Osteocyte (in vitro differentiated cells): ENCODE measurements around the gene UMODL1. TPM values are rescaled to one million over a fixed set of nuclear protein-coding genes. Genes with fewer than 3 reads are reported as not detected.

Source experiments
- DNase-seq: peaks from one replicate; pipeline ENCODE4 v3.0.0; 2021; ENCODE audit warnings: mixed read lengths; ENCODE audit not compliant: unreplicated experiment; ENCODE audit errors: extremely low spot score
- H3K27ac Mint-ChIP-seq: one replicate; pipeline ENCODE4 v1.8.0; 2021; ENCODE audit warnings: mild to moderate bottlenecking, mixed read lengths; ENCODE audit not compliant: unreplicated experiment
- H3K27me3 Mint-ChIP-seq: one replicate; pipeline ENCODE4 v1.8.0; 2021; ENCODE audit warnings: mixed read lengths; ENCODE audit not compliant: unreplicated experiment
- H3K36me3 Mint-ChIP-seq: one replicate; pipeline ENCODE4 v1.8.0; 2021; ENCODE audit warnings: mixed read lengths; ENCODE audit not compliant: unreplicated experiment
- H3K4me1 Mint-ChIP-seq: one replicate; pipeline ENCODE4 v1.8.0; 2021; ENCODE audit warnings: mixed read lengths; ENCODE audit not compliant: unreplicated experiment
- H3K4me3 Mint-ChIP-seq: one replicate; pipeline ENCODE4 v1.8.0; 2021; ENCODE audit warnings: mild to moderate bottlenecking, moderate library complexity, mixed read lengths; ENCODE audit not compliant: unreplicated experiment
- H3K9me3 Mint-ChIP-seq: one replicate; pipeline ENCODE4 v1.8.0; 2021; ENCODE audit warnings: mixed read lengths; ENCODE audit not compliant: unreplicated experiment
- total RNA-seq: library from RNA; stranded (reverse); gene quantifications from 2 replicates; pipeline ENCODE4 v1.2.1, GENCODE V29; 2021
- TF ChIP-seq, protein P1 (sequence below): fragments of 200-600 bp; sonication (generic); IDR thresholded peaks from 2 replicates; pipeline ENCODE4 v1.5.0; 2021; ENCODE audit warnings: antibody characterized with exemption, mild to moderate bottlenecking, moderate library complexity

Gene UMODL1
- total RNA-seq, 1 donor from 2014 or later = not detected

DNA sequence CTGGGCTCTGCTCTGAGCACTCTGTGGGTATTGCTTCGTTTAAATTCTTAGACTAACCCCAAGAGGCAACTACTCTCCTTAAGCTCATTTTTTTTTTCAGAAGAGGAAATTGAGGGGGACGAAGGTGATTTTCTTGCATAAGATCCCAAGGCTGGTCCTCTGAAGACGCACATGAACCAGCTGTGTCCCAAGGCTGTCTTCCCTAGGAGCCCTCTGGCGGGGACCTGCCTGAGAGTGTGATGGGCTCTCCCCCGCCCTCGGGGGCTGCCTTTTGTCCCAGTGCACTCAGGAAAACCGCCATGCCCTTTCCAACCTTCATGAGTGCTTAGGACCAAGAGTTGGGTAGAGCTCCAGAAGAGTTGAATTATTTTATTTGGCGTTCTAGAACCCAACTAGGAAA, 21.7 kb downstream of the UMODL1 start:
- DNase-seq = no peak
- no peaks in the 10 kb centered on the region for H3K27me3 Mint-ChIP-seq
- peaks cover 24% of the 10 kb centered on the region for H3K4me1 Mint-ChIP-seq
- TF ChIP-seq, protein P1, sequence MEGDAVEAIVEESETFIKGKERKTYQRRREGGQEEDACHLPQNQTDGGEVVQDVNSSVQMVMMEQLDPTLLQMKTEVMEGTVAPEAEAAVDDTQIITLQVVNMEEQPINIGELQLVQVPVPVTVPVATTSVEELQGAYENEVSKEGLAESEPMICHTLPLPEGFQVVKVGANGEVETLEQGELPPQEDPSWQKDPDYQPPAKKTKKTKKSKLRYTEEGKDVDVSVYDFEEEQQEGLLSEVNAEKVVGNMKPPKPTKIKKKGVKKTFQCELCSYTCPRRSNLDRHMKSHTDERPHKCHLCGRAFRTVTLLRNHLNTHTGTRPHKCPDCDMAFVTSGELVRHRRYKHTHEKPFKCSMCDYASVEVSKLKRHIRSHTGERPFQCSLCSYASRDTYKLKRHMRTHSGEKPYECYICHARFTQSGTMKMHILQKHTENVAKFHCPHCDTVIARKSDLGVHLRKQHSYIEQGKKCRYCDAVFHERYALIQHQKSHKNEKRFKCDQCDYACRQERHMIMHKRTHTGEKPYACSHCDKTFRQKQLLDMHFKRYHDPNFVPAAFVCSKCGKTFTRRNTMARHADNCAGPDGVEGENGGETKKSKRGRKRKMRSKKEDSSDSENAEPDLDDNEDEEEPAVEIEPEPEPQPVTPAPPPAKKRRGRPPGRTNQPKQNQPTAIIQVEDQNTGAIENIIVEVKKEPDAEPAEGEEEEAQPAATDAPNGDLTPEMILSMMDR = no peak
- H3K36me3 Mint-ChIP-seq = peaks cover 3% of the 10 kb centered on the region
- H3K27ac Mint-ChIP-seq = no peak overlapping the region
- H3K9me3 Mint-ChIP-seq = peaks cover 3% of the 10 kb centered on the region
- no peak overlapping the region for H3K4me3 Mint-ChIP-seq

DNA sequence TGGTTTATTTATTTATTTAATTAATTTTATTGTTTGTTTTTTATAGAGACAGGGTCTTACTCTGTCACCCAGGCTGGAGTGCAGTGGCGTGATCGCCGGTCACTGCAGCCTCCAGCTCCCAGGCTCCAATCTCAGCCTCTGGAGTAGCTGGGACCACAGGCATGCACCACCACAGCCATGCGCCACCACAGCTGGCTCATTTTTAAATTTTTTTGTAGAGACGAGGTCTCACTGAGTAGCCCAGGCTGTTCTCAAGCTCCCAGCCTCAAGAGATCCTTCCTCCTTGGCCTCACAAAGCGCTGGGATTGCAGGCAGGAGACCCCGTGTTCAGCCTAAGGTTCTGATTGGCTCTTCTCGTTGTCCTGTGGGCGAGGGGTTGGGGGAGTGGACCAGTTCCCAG, 22.1 kb downstream of the UMODL1 start:
- no peak overlapping the region for H3K27ac Mint-ChIP-seq
- peaks cover 28% of the 10 kb centered on the region for H3K4me1 Mint-ChIP-seq
- H3K36me3 Mint-ChIP-seq = peaks cover 3% of the 10 kb centered on the region
- no peak overlapping the region for H3K4me3 Mint-ChIP-seq
- DNase-seq = no peak
- TF ChIP-seq, protein P1 = no peak
- no peaks in the 10 kb centered on the region for H3K27me3 Mint-ChIP-seq
- peaks cover 3% of the 10 kb centered on the region for H3K9me3 Mint-ChIP-seq

DNA sequence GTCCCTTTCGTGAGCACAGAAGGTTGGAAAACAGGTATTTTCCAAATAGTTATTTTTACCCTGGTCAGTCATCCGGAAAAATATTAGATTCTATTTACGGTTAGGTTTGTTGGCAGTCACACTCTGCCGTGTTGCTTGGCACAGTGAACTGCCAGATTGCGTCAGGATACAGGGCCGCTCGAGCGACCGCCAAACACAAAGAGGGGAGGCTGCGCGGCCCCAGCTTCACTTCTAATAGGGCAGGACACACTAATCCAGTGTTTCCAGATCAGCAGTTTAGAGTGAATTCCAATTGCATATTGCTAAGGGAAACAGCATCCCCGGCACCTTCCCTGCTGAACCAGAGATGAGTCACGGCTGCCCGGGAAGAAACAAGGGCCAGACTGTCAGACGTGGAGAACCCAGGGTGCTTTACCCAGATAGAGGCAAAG, 22.9 kb downstream of the UMODL1 start:
- TF ChIP-seq, protein P1 = no peak
- Mint-ChIP-seq H3K36me3 (peaks cover 3% of the 10 kb centered on the region), H3K9me3 (peaks cover 3% of the 10 kb centered on the region), H3K27me3 (no peaks in the 10 kb centered on the region), H3K4me3 (no peak overlapping the region), H3K27ac (peak overlapping the region; percentile 84), H3K4me1 (peaks cover 34% of the 10 kb centered on the region)
- DNase-seq = no peak

DNA sequence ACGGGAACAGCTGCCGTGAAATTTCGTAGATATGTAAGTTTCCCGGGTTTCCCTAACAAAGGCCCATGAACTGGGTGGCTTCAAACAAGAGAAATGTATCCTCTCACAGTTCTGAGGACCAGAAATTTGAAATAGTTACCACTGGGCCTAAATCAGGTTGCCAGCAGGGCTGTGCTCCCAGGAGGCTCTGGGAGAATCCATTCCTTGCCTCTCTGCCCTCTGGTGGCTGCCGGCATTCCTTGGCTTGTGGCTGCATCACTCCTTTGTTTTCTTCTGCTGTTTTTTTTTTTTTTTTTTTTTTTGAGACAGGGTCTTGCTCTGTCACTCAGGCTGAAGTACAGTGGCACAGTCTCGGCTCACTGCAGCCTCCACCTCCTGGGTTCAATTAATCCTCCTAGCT, 23.7 kb downstream of the UMODL1 start:
- TF ChIP-seq, protein P1 = no peak
- Mint-ChIP-seq H3K9me3 (peaks cover 3% of the 10 kb centered on the region), H3K36me3 (peaks cover 3% of the 10 kb centered on the region), H3K27me3 (no peaks in the 10 kb centered on the region), H3K4me3 (no peak overlapping the region), H3K27ac (peak overlapping the region; percentile 84), H3K4me1 (peaks cover 37% of the 10 kb centered on the region)
- no peak for DNase-seq

DNA sequence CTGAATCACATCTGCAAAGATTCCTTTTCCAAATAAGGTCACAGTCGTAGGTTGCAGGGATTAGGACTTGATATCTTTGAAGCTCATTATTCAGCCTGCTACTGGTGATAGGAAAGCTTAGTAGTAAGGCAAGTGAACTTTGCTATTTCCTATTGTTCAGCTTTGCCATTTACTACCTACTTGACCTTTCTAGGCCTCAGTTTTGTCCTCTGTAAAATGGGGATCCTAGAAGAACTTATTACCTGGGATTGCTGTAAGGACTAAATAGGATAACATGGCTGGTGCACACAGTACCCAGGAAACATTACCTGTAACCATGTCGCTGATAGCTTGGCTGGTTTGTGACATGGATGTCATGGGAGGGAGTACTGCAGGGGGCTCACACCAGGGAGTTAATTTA, 24.5 kb downstream of the UMODL1 start:
- Mint-ChIP-seq H3K27me3 (no peaks in the 10 kb centered on the region), H3K9me3 (peaks cover 3% of the 10 kb centered on the region), H3K36me3 (peaks cover 3% of the 10 kb centered on the region), H3K27ac (peak overlapping the region; percentile 19), H3K4me3 (no peak overlapping the region), H3K4me1 (peaks cover 37% of the 10 kb centered on the region)
- DNase-seq = no peak
- TF ChIP-seq, protein P1 = no peak
